DMS53 treated with DMSO at 0.1 percent for 48 hours (cell line): Measurements from ENCODE around the gene ZSWIM2.
"Not testable (repeated sequence)": the region's sequence is repeated elsewhere in the genome, so short reads cannot be mapped to it uniquely, and the experiment has no call there.

ENCODE experiments used
- DNase-seq: peaks from one replicate; lab custom pipeline; 2025; ENCODE audit not compliant: unreplicated experiment; lab: John Stamatoyannopoulos, UW

ZSWIM2 gene, protein sequence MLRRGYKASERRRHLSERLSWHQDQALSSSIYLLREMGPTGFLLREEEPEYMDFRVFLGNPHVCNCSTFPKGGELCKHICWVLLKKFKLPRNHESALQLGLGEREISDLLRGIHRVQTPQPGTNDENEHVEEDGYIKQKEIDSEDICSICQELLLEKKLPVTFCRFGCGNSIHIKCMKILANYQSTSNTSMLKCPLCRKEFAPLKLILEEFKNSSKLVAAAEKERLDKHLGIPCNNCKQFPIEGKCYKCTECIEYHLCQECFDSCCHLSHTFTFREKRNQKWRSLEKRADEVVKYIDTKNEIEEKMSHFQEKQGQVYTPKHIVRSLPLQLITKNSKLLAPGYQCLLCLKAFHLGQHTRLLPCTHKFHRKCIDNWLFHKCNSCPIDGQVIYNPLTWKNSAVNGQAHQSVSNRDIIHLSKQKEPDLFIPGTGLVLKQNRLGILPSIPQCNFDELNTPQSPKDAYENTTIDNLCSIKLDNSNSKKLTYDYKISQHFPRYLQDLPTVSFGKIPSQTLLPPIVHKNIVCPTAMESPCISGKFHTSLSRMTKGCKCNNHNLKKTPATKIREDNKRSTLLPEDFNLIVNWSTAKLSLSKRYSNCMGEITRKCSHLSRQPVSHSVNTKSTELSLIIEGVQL

DNA sequence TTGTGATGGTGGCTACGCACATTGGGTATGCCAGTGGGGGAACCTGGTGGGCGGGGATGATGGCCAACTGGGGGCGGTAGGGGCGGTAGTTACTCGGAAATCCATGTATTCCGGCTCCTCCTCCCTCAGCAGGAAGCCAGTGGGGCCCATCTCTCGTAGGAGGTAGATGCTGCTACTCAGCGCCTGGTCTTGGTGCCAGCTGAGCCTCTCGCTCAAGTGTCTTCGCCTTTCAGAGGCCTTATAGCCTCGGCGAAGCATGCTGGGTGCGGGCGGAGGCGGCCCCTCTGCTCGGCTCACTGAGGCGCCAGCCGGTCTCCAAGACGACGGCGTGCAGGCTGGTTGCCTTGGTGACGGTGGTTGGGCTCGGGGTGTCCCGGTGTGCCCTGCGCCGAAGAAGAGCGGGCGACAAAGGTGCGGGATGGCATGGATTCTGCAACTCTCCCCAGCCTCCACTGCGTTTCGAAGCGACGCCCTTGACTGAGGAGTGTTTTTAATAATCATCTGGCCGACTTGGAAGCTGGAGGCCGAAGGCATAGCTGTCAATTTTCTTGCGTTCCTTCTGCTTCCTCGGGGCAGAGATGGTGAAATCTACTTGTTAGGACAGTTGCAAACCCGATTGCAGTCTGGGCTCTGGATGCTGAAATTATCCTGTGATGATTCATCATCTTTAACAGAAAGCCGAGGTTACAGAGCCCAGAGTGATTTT lies at the start of gene ZSWIM2:
Gene ZSWIM2, minus strand, starts transcription at position 298 of the 706 bp plus-strand sequence. Its CDS starts 40 bp downstream, at position 258.
- DNase-seq: peak; percentile 87

- DNase-seq: not testable (repeated sequence)
Observed at GRCh38 chr2:186896220-186896619, 47.2 kb upstream of the ZSWIM2 start.

DNA sequence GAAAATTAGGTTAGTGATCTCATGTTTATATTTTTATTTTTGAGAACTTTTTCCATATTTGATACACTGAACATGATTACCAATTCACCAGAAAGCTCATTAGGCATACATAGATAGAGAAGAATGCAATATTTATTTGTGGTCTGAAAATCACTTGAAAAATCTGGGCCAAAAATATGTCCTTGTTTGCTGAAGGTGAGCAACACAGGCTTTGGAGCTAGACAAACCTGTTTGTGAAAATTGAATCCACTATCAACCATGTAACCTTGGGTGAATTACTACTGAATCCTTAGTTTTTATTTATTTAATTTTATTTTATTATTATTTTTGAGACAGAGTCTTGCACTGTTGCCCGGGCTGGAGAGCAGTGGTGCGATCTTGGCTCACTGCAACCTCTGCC lies 46.5 kb upstream of the ZSWIM2 start:
- DNase-seq: no peak

DNA sequence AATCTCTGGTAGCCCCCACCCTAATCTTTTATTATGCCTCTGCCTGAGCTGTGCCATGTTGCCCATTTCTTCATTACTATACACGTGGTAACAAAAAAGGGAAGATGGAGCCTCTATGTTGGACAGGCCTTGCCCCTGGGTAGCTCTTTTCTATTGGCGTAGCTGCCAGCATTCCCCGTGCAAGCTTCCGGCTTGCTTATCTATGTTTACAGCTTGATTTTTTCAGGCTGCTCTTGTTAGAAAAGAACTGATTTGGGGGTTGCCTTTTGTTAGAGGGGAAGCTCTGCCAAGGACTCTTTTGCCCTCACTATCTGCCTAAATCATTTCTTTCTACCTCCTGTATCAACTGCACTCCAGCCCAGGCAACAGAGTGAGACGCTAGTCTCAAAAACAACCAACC lies 45.5 kb upstream of the ZSWIM2 start:
- no peak for DNase-seq

DNA sequence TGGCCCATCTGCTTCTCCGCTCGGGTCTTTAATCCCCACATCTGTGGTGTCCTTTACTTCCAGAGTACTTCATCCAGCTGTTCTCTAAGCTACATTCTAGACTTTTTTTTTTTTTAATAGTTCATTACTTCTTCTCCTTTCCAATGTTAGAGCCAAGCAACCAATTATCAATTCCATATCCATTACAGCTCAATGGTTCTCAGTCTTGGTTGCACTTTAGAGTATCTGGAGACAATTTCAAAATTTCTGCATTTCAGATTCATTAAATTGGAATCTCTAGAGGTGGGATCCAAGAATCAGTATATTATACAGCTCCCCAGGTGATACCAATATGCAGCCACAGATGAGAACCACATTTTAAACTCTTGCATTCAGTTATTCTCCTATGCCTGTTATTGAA lies 43.9 kb upstream of the ZSWIM2 start:
- DNase-seq: no peak

DNA sequence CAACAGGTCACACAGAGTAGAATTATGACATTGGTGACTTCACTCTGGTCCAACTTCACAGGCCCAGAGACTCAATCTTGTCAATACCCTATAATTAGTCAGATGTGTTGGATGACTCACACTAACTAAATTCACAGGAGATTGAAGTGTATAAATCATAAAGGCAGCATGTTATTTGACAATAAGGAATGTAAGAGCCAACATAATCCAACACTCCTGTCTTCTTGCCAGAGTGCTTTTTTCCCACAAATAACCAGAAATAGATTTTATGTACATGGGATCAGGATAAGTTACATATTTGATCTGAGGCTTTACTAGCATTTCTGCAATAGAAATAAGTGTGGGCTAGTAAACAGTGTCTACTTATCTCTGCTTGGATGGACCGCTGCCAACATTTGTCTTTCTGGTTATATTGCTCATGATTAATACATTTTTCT lies 42.2 kb upstream of the ZSWIM2 start:
- DNase-seq: peak; percentile 61

DNA sequence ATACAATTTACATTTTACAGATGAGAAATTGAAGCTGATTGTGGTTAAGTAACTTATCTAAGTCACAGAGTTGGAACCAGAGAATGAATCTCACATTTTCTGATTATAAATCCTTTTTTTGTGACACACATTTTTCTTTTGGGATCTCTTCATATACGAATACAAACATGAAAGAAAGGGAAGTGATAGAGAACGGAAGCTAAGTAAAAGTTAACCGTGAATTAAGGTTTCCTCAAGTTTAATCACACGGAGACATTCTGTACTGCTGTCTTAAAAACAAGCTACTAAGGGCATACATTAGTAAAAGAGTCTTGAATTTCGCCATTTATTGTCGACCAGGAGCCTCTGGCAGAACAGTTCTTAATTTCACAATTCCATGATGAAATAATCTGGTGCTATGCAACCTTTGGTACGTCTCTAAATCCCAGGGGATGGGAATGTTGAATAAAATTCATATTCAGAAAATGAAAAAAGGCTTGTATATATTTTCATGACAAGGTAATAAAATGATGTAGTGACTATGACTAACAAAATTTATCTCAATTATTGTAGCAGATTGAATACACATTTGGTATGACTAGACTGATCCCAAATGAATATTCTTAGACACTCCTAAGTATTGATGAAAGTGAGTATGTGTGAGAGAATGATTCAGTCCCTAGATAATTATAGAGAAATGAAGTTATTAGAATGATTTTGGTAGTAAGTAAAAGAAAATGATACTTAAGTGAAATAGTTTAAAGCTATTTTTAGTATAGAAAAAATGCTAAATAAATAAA lies 40.3 kb upstream of the ZSWIM2 start:
- no peak for DNase-seq

- no peak for DNase-seq
Observed at GRCh38 chr2:186887107-186888090, 38.4 kb upstream of the ZSWIM2 start.

GRCh38 chr2:186884587-186884986 lies 35.6 kb upstream of the ZSWIM2 start:
- DNase-seq: peak; percentile 19

DNA sequence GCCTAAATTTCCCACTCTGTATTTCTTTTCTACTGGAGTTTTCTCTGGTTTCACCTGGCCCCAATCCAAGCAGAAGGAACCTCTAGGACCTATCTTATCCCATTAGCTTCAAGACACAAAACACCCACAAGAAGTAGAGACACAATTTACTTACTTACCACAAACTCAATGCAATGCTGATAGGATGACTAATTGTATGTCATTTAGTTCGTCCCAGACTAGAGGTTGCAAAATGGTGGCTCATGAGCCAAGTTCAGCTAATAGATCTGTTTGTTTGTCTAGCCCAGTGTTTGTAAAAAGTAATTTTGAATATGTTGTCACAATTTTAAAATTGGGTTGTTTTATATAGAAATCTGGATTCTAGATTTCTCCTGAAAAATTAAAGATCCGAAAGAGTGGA lies 34.7 kb upstream of the ZSWIM2 start:
- DNase-seq: no peak

GRCh38 chr2:186882511-186883071 lies 33.6 kb upstream of the ZSWIM2 start:
- DNase-seq: no peak

GRCh38 chr2:186881660-186882059 lies 32.7 kb upstream of the ZSWIM2 start:
- no peak for DNase-seq

DNA sequence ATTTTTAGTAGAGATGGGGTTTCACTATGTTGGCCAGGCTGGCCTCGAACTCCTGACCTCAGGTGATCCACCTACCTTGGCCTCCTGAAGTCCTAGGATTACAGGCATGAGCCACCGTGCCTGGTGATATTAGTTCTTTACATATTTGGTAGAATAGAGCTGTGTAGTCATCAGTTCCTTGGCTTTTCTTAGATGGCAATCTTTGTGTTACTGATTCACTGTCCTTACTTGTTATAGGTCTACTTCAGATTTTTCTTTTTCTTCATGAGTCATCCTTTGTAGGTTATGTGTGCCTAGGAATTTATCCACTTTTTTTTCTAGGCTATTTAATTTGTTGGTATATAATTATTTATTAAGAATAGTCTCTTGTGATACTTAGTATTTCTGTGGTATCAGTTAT lies 30.3 kb upstream of the ZSWIM2 start:
- no peak for DNase-seq

DNA sequence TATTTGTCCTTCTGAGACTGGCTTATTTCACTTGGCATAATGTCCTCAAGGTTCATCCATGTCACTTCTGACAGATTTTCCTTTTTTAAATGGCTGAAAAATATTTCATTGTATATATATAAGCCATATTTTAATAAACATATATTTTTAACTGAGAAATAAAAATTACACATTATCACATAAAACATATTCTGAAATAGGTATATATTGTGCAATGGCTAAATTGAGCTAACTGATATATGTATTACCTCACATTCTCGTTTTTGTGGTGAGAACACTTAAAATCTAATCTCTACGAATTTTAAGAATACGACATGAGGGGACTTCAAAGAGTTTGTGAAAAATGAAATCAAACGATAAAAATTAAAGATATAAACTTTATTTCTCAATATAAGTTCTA lies 25.7 kb upstream of the ZSWIM2 start:
- DNase-seq: no peak

- DNase-seq: no peak
Observed at GRCh38 chr2:186871881-186872280, 22.9 kb upstream of the ZSWIM2 start.

DNA sequence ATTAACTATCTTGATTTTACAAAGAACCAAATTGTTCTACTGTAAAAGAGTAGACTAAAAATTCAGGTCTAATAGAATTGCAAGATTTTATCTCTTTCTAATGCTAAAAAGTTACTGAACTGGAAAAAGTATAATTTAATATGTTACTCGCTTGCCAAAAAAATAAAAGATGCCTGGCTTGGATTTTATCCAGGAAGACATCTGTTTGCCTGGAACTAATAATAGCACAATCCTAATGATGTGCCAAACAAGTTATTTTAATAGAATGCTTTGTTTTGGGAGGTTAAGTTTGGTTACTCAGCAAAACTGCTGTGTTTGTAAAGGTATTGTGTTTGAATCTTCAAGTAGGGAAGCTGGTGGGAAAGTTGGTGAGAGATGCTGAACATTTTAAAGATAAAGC lies 19.4 kb upstream of the ZSWIM2 start:
- DNase-seq: no peak

GRCh38 chr2:186862869-186863709 lies 14.1 kb upstream of the ZSWIM2 start:
- DNase-seq: peak; percentile 64

DNA sequence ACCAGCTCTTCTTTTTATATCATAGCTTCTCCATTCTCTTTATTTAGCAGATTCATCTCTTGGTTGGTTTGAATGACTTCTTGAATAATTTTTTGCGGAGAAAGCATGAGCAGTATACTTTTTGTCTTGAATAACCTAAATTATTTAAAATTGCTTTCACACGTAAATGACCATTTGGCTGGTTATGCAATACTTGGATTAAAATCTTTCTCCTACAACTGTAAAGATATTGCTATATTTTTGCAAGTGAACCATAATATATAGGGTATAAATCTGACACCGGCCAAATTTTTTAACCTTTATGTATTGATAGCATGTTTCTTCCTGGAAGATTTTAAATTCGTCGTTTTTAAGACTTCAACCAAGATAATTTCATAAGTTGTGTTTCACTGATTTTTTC lies 6.2 kb upstream of the ZSWIM2 start:
- no peak for DNase-seq

GRCh38 chr2:186853951-186854350 lies 5.0 kb upstream of the ZSWIM2 start:
- peak; percentile 15 for DNase-seq
